Measurements from ENCODE around the gene GNG7. TPM values are rescaled to one million over a fixed set of nuclear protein-coding genes. Genes with fewer than 3 reads are reported as not detected.
"Not testable (repeated sequence)": the region's sequence is repeated elsewhere in the genome, so short reads cannot be mapped to it uniquely, and the experiment has no call there.

GNG7 gene
- total RNA-seq, 1 donor from 2014 or later, result 0.14 TPM

GRCh38 chr19:2607712-2608601 lies 94.5 kb downstream of the GNG7 start:
- intact Hi-C loops (cut with micrococcal nuclease), result no loop called here

- intact Hi-C loops (cut with micrococcal nuclease), result not testable (repeated sequence)
These were observed 95.7 kb downstream of the GNG7 start for GRCh38 chr19:2606774-2607173.

DNA sequence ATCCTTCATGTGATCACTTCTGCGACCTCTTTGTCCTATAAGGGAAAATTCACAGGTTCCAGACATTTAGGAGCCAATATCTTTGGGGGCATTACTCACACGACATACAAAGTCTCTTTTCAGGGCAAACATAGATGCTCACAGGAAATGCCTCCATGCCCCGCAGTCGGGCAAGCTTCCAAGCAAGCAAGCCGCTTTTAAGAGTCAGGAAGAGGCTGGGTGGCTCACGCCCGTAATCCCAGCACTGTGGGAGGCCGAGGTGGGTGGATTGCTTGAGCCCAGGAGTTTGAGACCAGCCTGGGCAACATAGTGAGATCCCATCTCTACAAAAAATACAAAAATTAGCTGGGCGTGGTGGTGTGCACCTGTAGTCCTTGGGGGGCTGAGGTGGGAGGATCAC lies 96.6 kb downstream of the GNG7 start:
- intact Hi-C loops (cut with micrococcal nuclease), result not testable (repeated sequence)

GRCh38 chr19:2604747-2605329 lies 97.7 kb downstream of the GNG7 start:
- intact Hi-C loops (cut with micrococcal nuclease), result no loop called here

DNA sequence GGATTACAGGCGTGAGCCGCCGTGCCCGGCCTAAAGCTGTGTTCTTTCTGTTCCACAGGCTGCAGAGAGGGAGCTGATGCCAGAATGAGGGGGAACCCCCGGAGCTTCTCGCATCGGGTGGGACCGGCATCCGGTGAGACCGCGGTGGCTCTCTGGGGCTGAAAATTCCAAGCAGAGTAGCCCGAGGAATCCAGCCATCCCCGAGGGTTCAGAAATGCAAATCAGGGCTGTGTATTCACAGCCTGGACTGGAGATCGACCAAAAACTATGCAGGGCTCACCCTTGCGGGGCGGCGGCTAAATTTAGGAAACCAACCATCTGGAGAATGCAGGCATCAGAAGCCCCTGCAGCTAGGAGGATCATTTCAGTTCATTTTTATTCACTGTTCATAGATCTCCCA lies 99.2 kb downstream of the GNG7 start:
- intact Hi-C loops (cut with micrococcal nuclease), result no loop called here

DNA sequence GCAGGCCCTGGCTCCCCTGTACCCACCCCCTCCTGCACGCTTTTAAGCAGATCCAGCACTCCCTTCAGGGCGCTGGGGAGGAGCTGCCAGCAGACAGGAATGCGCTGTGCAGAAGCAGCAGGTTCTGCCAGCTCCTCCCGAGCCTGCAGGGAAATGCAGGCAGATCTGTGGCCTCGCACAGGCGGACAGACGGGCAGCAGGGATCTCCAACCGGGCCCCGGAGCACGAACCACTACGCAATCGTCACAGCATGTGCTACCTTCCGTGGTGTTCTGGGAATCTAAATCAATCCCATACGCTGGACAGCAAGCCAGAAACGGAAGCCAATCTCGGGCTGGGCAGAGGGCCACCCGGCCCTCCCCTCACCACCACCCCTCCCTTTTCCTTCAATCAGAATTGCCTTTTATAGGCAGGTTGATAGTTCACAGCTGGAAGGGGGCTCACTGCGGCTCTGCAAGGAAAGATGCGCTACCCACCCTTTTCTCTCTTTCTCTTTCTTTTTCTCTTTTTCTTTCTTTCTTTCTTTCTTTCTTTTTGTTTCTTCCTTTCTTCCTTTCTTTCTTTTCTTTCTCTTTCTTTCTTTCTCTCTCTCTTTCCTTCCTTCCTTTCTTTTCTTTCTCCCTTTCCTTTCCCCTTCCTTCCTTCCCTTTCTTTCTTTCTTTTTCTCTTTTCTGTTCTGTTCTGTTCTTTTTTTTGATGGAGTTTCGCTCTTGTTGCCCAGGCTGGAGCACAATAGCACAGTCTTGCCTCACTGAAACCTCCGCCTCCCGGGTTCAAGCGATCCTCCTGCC lies 99.9 kb downstream of the GNG7 start:
- intact Hi-C loops (cut with micrococcal nuclease), result no loop called here

DNA sequence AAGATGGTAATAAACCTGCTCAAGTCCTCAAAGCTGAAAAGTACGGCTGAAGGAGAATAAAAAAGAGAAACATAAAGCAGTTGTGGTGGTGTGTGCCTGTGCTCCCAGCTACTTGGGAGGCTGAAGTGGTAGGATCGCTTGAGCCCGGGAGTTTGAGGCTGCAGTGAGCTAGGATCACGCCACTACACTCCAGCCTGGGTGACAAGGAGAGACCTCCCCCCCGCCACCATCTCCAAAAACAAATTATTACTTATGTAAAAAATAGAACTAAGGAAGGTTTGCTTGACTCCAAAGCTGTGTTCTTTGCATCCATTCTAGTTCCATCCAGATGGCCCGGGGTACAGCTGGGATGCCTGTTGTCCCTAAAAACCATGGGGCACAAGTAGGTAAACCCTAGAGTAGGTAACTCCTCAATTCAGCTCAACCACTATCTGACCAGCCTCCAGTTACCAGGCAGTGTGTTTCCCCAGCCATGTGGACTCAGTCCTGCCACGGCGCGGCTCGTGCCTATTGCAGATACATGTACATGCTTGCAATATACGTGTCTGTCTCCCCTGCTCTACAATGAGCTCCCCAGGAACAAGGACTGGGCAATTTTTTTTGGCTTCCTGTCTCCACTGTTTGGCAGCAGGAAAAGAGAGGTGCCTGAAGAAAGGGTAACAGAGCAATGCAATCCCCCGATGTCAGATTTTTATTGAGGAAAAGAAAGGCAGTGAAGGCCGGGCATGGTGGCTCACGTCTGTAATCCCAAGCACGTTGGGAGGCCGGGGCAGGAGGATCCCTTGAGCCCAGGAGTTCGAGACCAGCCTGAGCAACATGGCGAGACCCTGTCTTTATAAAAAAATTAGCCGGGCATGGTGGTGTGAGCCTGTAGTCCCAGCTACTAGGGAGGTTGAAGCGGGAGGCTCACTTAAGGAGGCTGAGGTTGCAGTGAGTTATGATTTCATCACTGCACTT lies 101.3 kb downstream of the GNG7 start:
- intact Hi-C loops (cut with micrococcal nuclease), result no loop called here

DNA sequence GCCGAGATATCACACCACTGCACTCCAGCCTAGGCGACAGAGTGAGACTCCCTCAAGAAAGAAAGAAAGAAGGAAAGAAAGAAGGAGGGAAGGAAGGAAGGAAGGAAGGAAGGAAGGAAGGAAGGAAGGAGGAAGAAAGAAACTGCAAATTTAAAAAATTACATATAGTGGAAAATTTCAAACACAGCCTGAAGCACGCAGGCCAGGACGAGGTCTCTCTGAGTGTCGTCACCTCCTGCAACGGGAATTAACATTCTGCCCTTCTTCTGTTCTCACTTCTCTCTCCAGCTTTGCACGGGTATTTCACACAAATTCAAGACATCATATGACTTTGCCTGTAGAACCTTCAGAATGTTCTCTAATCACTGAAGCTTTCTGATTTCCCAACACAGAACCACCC lies 108.2 kb downstream of the GNG7 start:
- intact Hi-C loops (cut with micrococcal nuclease), result no loop called here

GRCh38 chr19:2592824-2593223 lies 109.7 kb downstream of the GNG7 start:
- intact Hi-C loops (cut with micrococcal nuclease), result no loop called here

- intact Hi-C loops (cut with micrococcal nuclease), result no loop called here
These were observed 110.8 kb downstream of the GNG7 start for GRCh38 chr19:2591537-2592291.

DNA sequence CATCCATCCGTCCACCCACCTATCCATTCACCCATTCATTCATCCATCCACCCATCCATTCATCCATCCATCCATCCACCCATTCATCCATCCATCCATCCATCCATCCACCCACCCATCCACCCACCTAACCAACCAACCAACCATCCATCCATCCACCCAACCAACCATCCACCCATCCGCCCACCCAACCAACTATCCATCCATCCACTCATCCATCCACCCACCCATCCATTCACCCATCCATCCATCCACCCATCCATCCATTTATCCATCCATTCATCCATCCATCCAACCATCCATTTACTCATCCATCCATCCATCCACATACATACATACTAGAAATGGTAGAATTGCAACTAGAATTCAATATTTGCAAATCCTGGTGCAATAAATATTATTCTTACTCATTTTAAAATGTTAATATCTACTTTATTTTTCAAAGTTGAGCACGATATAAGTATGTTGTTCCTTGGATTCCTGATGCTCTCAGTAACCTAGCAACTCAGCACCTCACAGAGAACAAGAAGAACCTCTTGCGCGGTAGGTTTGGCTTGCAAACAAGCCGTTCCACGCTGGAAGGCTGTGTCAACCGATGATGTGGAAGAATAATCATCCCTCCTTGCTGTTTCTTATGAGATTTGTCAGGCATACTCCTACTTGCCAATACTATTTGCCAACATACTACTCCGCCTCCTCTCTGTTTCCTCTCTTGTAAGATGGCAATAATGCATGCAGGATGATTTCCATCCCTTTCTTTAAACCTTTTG lies 111.7 kb downstream of the GNG7 start:
- intact Hi-C loops (cut with micrococcal nuclease), result no loop called here

- intact Hi-C loops (cut with micrococcal nuclease), result no loop called here
These were observed 113.1 kb downstream of the GNG7 start for GRCh38 chr19:2589441-2589840.

GRCh38 chr19:2588081-2588777 lies 114.3 kb downstream of the GNG7 start:
- intact Hi-C loops (cut with micrococcal nuclease), result no loop called here

DNA sequence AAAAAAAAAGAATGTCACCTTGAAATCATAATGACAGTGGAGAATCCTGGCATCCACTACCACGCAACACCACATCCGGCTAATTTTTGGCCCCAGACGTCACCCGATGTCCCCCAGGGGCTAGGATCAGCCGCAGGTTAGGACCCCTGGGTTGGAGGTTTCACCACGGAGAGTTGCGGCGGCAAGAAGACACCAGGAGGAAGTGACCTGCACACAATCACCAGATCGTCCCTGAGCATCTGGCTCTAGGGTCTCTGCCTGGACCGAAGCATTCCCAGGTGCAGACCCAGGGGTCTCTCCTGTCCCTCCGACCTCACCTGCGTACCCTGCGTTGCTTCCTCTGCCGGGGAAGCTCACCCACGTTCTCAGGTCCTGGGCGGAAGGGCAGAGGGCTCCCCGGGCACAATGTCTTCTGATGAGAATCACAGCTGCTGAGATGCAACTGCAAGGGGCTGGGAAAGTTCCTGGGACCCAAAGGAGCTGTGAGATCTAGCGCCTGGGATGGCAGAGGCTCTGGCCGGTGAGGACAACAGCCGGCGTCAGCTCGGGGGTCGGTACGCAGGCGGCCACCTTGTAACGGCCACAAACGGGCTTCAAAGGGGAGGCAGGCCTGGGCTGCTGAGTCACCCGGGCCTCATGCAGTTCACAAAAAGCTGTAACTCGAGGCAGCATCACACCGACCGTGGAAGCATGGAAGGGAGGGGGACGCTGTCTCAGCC lies 115.3 kb downstream of the GNG7 start:
- intact Hi-C loops (cut with micrococcal nuclease), result no loop called here

- intact Hi-C loops (cut with micrococcal nuclease), result no loop called here
These were observed 116.3 kb downstream of the GNG7 start for GRCh38 chr19:2586196-2586595.

DNA sequence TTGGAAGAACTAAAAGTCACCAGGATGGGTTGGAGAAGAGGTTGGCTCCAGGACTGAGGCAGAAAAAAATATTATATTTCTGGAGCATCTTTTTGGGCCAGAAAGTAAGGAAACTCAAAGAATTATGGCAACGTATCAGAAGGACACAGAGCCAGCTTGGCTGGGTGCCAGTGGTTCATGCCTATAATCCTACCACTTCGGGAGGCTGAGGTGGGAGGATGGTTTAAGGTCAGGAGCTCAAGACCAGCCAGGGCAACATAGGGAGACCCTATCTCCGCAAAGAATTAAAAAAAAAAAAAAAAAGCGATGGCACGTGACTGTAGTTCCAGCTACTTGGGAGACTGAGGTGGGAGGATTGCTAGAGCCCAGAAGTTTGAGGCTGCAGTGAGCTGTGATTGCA lies 118.5 kb downstream of the GNG7 start:
- intact Hi-C loops (cut with micrococcal nuclease), result no loop called here

DNA sequence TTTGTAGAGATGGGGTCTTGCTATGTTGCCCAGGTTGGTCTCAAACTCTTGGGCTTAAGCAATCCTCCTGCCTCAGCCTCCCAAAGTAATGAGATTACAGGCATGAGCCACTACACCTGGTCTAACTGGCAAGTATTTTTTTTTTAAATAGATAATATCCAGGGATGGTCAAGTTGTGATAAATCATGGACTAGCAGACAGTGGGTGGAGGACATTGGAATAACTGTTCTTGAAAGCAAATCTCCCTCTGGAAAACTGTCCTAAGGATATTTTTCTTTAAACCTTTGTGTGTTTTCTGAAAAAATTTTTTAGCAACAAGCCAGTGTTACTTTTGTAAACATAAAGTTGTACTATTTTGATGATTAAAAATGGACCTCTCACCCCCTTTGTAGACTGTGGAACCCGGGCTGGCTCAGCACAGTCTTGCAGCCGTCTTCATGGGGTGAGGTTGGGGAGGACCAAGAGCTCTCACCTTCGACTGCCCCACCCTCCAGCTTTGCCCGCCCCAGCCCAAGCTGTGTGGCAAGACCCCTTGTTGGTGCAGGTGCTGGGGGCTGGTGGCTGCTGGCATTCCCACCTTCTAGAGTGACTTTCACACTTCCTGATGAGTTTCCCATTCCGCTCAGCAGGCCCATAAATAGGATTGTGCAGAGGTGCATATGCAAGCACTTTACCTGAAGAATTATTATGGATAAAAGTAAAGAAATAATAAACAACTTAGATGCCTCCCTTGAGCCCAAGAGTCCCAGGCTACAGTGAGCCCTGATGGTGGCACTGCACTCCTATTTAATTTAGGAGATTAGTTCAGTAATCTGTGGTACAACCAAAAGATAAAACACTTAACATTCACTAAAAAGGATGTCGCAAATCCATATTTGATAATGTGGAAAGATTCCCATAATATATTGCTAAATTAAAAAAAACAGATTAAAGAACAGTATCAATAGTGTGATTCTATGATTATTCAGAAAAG lies 119.2 kb downstream of the GNG7 start:
- intact Hi-C loops (cut with micrococcal nuclease), result no loop called here
